ENCODE measurements around the gene BAIAP2L1. TPM values are rescaled to one million over a fixed set of nuclear protein-coding genes. Genes with fewer than 3 reads are reported as not detected.

BAIAP2L1 gene
- total and polyA plus RNA-seq, 2 donors (not counting 3 experiments of a cell fraction or from before 2014, with no cell fraction given) = 0.32 to 1.1 TPM

- no peaks in the 10 kb centered on the region for H3K36me3 ChIP-seq (ENCODE audit: control insufficient read depth in 2 of 2, extremely low read depth in 1 of 2, insufficient read depth in 2 of 2, low read length in 2 of 2)
- FAIRE-seq (no peak), DNase-seq (ENCODE audit: low read depth, low spot score) (no peak)
- CTCF ChIA-PET = no interaction called here
- intact Hi-C loops (cut with micrococcal nuclease) = loop anchor here (5.0 kb wide), 3 partner anchors 38 to 383 kb away; partner anchors contain the start of gene BRI3
- no peak overlapping the region for H3K4me3 ChIP-seq (replicated peaks in 1 of 3; ENCODE audit: insufficient read depth in 1 of 3, low read depth in 1 of 3, low read length in 3 of 3)
- H3K27me3 ChIP-seq (ENCODE audit: control insufficient read depth in 2 of 2, insufficient read depth in 2 of 2, low read length in 2 of 2) = peaks cover 2% of the 10 kb centered on the region in 2 experiments
- no peaks in the 10 kb centered on the region for H3K4me1 ChIP-seq (ENCODE audit: control insufficient read depth, extremely low read depth, insufficient read depth, low read length)
- H3K4me2 ChIP-seq (ENCODE audit: insufficient read depth, low read length) = no peak overlapping the region
- no peaks in the 10 kb centered on the region for H3K79me2 ChIP-seq (ENCODE audit: control insufficient read depth, insufficient read depth, low read length)
- no TSS peak for BruUV-seq (replicated peaks)
- H3K27ac ChIP-seq (ENCODE audit: insufficient read depth, low read depth, low read length) = no peak overlapping the region
- dilution Hi-C loops (cut with MboI; ENCODE audit: extremely low pct_ligation_motif_present, low sequenced_read_pairs) = no loop called here
- no peaks in the 10 kb centered on the region for H3K9me3 ChIP-seq (replicated peaks; ENCODE audit: control insufficient read depth, insufficient read depth, low read length)
- H3K9me1 ChIP-seq (replicated peaks; ENCODE audit: control insufficient read depth, extremely low read depth, insufficient read depth, low read length) = no peaks in the 10 kb centered on the region
- no peak overlapping the region for H3K9ac ChIP-seq (replicated peaks; ENCODE audit: extremely low read depth, insufficient read depth, low read length)
- POLR2A ChIA-PET = no interaction called here
- no peaks in the 10 kb centered on the region for H4K20me1 ChIP-seq (replicated peaks; ENCODE audit: control insufficient read depth, extremely low read depth, insufficient read depth, low read length)
- H2AFZ ChIP-seq (ENCODE audit: low read depth, low read length) = no peak overlapping the region
- TF ChIP-seq FOS (IDR thresholded peaks at IDR 0.05; ENCODE audit: borderline replicate concordance, insufficient read depth, low read length) (no peak), MYC (IDR thresholded peaks at IDR 0.05; ENCODE audit: low read depth, low read length) (no peak), MAX (IDR thresholded peaks at IDR 0.05; ENCODE audit: insufficient read depth, insufficient read length) (no peak), GATA2 (IDR thresholded peaks at IDR 0.05; ENCODE audit: insufficient read depth, insufficient read length, low read depth, low read length) (peak; percentile 13)
These were observed 4.0 kb upstream of the BAIAP2L1 start for GRCh38 chr7:98404840-98405239.

DNA sequence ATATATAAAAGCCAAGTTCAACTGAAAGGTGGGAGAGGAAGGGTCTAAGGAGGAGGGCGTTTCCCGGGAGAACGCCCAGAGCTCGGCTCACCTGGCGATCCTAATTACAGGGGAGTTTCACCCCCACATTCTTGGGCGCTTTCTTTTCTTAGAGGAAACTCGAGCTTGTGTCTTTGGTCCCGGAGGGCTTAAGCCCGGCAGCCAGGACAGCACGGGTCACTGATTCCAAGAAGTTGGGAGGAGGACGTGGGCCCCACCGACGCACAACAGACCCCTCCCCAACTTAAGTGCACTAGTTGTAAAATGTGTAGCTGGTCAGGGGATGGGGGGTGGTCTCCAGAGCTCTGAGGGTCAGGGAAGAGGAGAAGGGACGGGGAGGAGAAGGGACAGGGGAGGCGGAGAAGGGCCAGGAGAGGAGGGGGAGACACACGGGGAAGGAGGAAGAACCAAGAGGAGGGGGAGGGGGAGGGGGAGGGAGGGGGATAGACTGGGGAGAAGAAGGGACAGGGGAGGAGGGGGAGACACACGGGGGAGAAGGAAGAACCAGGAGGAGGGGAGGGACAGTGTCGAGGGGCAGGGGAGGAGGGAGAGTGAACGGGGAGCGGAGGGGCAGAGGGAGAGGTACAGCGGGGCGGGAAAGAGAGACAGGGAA is 874 bp downstream of the BAIAP2L1 start:
- BruUV-seq (replicated peaks) = no TSS peak
- no peak for TF ChIP-seq JUN (IDR thresholded peaks at IDR 0.05; ENCODE audit: borderline replicate concordance, insufficient read depth, insufficient read length, low read depth)
- no peak for TF ChIP-seq MAX (IDR thresholded peaks at IDR 0.05; ENCODE audit: insufficient read depth, insufficient read length)
- no peak for TF ChIP-seq EZH2 (IDR thresholded peaks at IDR 0.05; ENCODE audit: borderline replicate concordance, low read depth, low read length, severe bottlenecking)
- no peak for TF ChIP-seq POLR2AphosphoS5 (IDR thresholded peaks at IDR 0.05; ENCODE audit: insufficient read depth, low read depth, low read length)
- TF ChIP-seq GATA2 (IDR thresholded peaks at IDR 0.05; ENCODE audit: insufficient read depth, insufficient read length, low read depth, low read length) = no peak
- TF ChIP-seq, protein P1, sequence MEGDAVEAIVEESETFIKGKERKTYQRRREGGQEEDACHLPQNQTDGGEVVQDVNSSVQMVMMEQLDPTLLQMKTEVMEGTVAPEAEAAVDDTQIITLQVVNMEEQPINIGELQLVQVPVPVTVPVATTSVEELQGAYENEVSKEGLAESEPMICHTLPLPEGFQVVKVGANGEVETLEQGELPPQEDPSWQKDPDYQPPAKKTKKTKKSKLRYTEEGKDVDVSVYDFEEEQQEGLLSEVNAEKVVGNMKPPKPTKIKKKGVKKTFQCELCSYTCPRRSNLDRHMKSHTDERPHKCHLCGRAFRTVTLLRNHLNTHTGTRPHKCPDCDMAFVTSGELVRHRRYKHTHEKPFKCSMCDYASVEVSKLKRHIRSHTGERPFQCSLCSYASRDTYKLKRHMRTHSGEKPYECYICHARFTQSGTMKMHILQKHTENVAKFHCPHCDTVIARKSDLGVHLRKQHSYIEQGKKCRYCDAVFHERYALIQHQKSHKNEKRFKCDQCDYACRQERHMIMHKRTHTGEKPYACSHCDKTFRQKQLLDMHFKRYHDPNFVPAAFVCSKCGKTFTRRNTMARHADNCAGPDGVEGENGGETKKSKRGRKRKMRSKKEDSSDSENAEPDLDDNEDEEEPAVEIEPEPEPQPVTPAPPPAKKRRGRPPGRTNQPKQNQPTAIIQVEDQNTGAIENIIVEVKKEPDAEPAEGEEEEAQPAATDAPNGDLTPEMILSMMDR (IDR thresholded peaks at IDR 0.05; ENCODE audit: extremely low read depth in 1 of 2, insufficient read depth in 1 of 2, low read depth in 1 of 2, low read length in 2 of 2) = no peak
- TF ChIP-seq FOS (IDR thresholded peaks at IDR 0.05; ENCODE audit: borderline replicate concordance, insufficient read depth, low read length) = no peak
- no peak for TF ChIP-seq POLR2A (IDR thresholded peaks at IDR 0.05; ENCODE audit: low read depth, low read length)
- no peak for FAIRE-seq
- DNase-seq (ENCODE audit: low read depth, low spot score) = no peak
- peak overlapping the region in 1 of 3 experiments; percentile 35 for H3K4me3 ChIP-seq (replicated peaks in 1 of 3; ENCODE audit: insufficient read depth in 1 of 3, low read depth in 1 of 3, low read length in 3 of 3)
- no peak overlapping the region for H2AFZ ChIP-seq (ENCODE audit: low read depth, low read length)
- POLR2A ChIA-PET = no interaction called here
- no peak overlapping the region for H3K9ac ChIP-seq (replicated peaks; ENCODE audit: extremely low read depth, insufficient read depth, low read length)
- intact Hi-C loops (cut with micrococcal nuclease) (loop anchor here (2.0 to 5.0 kb wide), 4 partner anchors 33 to 378 kb away; partner anchors contain the start of gene BRI3), dilution Hi-C loops (cut with MboI; ENCODE audit: extremely low pct_ligation_motif_present, low sequenced_read_pairs) (no loop called here)
- H4K20me1 ChIP-seq (replicated peaks; ENCODE audit: control insufficient read depth, extremely low read depth, insufficient read depth, low read length) = no peaks in the 10 kb centered on the region
- H3K4me2 ChIP-seq (ENCODE audit: insufficient read depth, low read length) = no peak overlapping the region
- CTCF ChIA-PET = interaction anchor here (1.0 to 2.2 kb wide), 4 partner anchors 21 to 346 kb away, joined by 3 to 12 read pairs (median 5); no protein-coding TSS in a partner anchor
- no peaks in the 10 kb centered on the region for H3K79me2 ChIP-seq (ENCODE audit: control insufficient read depth, insufficient read depth, low read length)
- no peak overlapping the region for H3K27ac ChIP-seq (ENCODE audit: insufficient read depth, low read depth, low read length)
- H3K4me1 ChIP-seq (ENCODE audit: control insufficient read depth, extremely low read depth, insufficient read depth, low read length) = no peaks in the 10 kb centered on the region
- H3K9me3 ChIP-seq (replicated peaks; ENCODE audit: control insufficient read depth, insufficient read depth, low read length) = no peaks in the 10 kb centered on the region
- H3K27me3 ChIP-seq (ENCODE audit: control insufficient read depth in 2 of 2, insufficient read depth in 2 of 2, low read length in 2 of 2) = peaks cover 6 to 10% of the 10 kb centered on the region in 2 experiments
- no peaks in the 10 kb centered on the region for H3K36me3 ChIP-seq (ENCODE audit: control insufficient read depth in 2 of 2, extremely low read depth in 1 of 2, insufficient read depth in 2 of 2, low read length in 2 of 2)
- H3K9me1 ChIP-seq (replicated peaks; ENCODE audit: control insufficient read depth, extremely low read depth, insufficient read depth, low read length) = no peaks in the 10 kb centered on the region

Measured in endothelial cell of umbilical vein (primary cell).